Measurements from ENCODE around the gene H2BW1.
"Not testable (repeated sequence)": the region's sequence is repeated elsewhere in the genome, so short reads cannot be mapped to it uniquely, and the experiment has no call there.

The H2BW1 gene, protein sequence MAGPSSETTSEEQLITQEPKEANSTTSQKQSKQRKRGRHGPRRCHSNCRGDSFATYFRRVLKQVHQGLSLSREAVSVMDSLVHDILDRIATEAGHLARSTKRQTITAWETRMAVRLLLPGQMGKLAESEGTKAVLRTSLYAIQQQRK

DNA sequence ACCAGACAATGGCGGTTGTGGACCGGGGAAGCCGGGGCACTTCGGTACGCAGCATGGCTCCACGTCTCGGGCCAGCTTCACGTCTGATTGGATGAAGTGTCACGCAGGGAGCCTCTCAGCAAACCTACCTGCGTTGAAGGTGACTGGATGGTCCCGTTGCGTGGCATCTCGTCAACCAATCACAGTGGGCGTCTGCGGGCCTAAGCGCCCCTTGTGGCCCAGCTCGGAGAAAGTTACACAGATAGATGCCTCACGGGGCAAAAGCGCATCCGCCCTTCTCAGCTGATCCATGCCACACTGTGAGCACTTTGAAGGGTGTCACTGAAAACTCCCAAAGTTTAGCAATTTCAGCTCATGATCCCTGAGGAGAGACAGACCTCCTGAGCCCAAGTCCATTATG, at the start of gene H2BW1:
Gene H2BW1, minus strand, starts transcription at position 103 of the 400 bp plus-strand sequence. CDS start 132 bp downstream, outside the sequence.
- DNase-seq (ENCODE audit: low read depth): no peak

GRCh38 chrX:104062636-104063035, 49.1 kb upstream of the H2BW1 start:
- DNase-seq (ENCODE audit: low read depth): not testable (repeated sequence)

DNA sequence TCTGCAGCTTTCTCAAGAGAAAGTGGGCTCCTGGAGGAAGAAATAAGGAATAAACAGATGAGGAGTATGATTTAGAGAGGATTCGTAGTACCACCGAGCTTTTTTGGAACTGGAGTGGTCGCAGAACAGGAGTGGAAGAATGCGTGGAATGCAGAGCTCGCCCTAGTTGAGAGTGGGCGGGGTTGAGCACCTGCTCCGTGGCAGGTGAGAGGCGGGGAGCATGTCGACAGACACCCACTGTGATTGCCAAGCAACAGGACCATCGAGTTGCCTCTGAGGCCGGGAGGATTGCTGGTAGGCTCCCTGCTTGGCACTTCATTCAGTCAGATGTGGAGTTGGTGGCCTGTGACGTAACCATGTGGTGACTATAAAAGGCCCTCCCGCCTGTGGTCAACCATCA, 41.4 kb upstream of the H2BW1 start:
- DNase-seq (ENCODE audit: low read depth): not testable (repeated sequence)

DNA sequence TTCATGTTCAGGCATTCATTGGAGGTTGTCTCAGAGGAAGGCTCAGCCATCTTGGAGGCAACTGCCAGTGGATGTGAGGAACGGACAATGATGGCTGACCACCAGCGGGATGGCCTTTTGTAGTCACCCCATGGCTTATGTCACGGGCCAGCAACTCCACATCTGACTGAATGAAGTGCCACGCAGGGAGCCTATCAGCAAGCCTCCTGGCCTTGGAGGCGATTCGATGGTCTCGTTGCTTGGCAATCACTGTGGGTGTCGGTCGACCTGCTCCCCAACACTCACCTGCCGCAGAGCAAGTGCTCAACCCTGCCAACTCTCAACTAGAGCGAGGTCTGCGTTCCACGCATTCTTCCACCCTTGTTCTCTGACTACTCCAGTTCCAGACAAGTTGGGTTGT, 33.7 kb upstream of the H2BW1 start:
- no peak for DNase-seq (ENCODE audit: low read depth)

DNA sequence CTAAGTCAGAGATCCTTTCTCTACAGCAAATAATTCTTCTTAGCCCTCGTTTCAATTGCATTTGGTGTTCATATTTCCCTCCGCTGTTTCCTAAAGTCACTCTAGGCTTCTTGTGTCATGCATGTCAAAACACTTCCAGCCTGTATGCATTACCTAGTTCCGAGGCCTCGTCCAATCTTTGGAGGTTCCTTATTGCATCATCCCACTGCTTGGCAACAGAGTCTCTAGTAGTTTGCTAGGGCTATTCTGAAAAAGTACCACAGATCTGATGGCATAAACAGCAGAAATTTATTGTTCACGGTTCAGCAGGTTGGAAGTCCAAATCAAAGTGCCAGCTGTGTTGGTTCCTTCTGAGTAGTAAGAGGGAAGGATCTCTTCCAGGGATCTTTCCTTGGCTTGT, 32.1 kb upstream of the H2BW1 start:
- no peak for DNase-seq (ENCODE audit: low read depth)

- no peak for DNase-seq (ENCODE audit: low read depth)
These were observed 27.5 kb upstream of the H2BW1 start for GRCh38 chrX:104041003-104041402.

DNA sequence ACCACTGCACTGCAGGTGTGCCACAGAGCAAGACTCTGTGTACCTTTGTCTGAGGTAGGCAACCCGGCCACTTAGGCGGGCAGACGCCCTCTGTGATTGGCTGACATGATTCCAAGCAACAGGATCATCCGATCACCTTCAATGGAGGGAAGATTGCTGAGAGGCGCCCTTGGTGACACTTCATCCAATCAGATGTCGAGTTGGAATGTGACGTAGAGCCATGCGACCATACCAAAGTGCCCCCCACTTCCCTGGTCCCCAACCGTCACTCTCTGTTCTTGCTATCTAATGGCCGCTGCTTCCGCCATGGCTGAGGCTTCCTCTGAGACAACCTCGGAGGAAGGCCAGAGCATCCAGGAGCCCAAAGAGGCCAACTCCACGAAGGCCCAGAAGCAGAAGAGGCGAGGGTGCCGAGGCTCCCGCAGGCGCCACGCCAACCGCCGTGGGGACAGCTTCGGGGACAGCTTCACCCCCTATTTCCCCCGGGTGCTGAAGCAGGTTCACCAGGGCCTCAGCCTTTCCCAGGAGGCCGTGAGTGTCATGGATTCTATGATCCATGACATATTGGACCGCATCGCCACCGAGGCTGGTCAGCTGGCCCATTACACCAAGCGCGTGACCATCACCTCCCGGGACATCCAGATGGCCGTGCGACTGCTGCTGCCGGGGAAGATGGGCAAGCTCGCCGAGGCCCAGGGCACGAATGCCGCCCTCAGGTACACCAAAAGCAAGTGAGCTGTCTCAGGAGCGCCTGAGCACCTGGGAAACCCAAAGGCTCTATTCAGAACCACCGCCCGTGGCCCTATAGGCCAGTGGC, 26.4 kb upstream of the H2BW1 start, which contains the start of gene H2BW2:
Gene H2BW2, plus strand, starts transcription at position 268 of the 817 bp plus-strand sequence. Its CDS starts 39 bp downstream, at position 307.
- no peak for DNase-seq (ENCODE audit: low read depth)

DNA sequence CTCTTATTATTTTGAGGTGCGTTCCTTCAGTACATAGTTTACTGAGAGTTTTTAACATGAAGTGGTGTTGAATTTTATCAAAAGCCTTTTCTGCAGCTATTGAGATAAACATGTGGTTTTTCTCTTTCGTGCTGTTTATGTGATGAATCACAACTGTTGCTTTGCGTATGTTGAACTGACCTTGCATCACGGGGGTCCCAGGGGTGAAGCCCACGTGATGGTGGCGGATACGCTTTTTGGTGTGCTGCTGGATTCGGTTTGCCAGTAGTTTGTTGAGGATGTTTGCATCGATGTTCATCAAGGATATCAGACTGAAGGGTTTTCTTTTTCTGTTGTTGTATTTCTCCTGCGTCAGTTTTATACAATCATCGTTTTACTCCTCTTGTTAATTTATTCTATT, 4.6 kb upstream of the H2BW1 start:
- no peak for DNase-seq (ENCODE audit: low read depth)

GRCh38 chrX:104015576-104015975, 2.1 kb upstream of the H2BW1 start:
- DNase-seq (ENCODE audit: low read depth): not testable (repeated sequence)

- DNase-seq (ENCODE audit: low read depth): no peak
These were observed 350 bp downstream of the H2BW1 start for GRCh38 chrX:104013158-104013557.

- no peak for DNase-seq (ENCODE audit: low read depth)
These were observed 4.7 kb downstream of the H2BW1 start for GRCh38 chrX:104008831-104009230.

DNA sequence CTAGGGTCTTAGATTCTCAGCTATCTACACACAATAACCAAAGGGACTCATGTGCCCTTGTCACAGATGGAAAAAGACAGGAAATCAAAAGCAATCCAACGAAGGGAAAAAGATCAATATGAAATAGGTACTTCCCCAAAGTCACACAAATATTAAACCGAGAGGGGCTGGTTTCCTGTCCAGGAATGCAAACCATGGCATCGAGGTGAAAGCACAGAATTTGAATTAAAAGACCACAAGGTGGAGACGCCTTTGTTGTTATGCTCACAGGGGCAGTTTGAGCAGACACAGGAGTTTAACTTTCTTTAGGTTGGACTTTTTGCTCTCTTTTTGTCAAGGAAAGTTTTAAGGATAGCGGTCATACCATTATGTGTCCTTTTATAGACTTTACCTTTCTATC, 14.3 kb downstream of the H2BW1 start:
- DNase-seq (ENCODE audit: low read depth): no peak

- DNase-seq (ENCODE audit: low read depth): not testable (repeated sequence)
These were observed 30.0 kb downstream of the H2BW1 start for GRCh38 chrX:103983508-103983907.

DNA sequence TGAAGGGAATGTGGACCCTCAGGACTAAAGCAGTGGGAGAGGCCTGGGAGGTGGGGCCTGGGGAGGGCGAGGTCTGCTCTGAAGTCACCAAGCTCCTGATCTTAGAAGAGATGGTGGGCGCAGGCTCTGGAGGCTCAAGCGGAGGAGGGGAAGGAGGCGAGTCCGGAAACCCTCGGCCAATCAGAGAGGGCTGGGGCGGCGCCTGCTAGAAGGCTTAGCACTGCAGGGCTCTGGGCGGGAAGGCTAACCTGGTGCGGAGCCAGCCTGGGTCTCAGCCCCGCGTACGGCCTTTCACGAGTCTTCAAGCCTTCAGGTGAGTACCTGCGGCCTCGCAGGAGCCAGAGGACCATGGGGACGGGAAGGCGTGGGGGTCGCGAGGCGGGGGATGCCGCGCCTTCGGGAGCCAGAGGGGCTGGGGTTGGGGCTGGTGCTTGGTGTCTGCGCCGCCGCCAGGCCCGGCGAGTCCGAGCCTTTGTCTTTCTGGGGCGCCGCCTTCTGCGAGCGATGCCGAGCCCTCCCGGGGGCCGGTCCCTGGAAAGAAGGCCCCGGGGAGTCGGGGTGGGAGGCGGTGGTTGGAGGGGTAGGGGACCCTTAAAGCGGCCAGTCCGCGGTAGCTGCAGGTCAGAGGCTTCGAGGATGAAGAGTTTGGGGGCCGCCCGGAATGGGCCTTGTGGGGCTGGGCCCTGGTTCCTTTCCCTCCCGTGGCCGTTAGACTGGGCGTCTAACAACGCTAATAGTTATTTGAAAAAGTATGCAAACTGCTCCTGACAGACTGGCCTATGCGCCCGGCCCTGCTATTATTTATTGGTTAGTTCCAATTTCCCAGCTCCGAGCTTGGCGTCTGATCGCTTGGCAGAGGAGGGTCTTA, 50.9 kb downstream of the H2BW1 start, which contains the start of gene TMSB15B:
Gene TMSB15B, plus strand, starts transcription at position 217 of the 868 bp plus-strand sequence.
- not testable (repeated sequence) for DNase-seq (ENCODE audit: low read depth)

Measured in GM04504 (cell line).